Right atrium auricular region (tissue), 2 donors: Measurements from ENCODE around the gene BCAR1. TPM values are rescaled to one million over a fixed set of nuclear protein-coding genes. Genes with fewer than 3 reads are reported as not detected.
"Not testable (repeated sequence)": the region's sequence is repeated elsewhere in the genome, so short reads cannot be mapped to it uniquely, and the experiment has no call there.

Experiments used
- DNase-seq: peaks from one replicate; pipeline ENCODE4 v3.0.0-alpha.2; 2019; ENCODE audit warnings: low spot score
- H3K27ac ChIP-seq, 2 donors: fragments of 200-600 bp; sonication (generic); 1 replicate in 1 of 2; 2 replicates in 1 of 2; pipeline ENCODE4 v1.5.1; 2016 to 2019
- H3K27me3 ChIP-seq, 2 donors: fragments of 200-600 bp; sonication (generic); one replicate each; pipeline versions ENCODE4 v1.5.1 to v1.6.0; 2017 to 2019
- H3K36me3 ChIP-seq: fragments of 200-600 bp; sonication (generic); one replicate; pipeline ENCODE4 v1.5.1; 2016
- H3K4me1 ChIP-seq, 2 donors: fragments of 200-600 bp; sonication (generic); one replicate each; pipeline versions ENCODE4 v1.5.1 to v1.6.0; 2017 to 2019
- H3K4me3 ChIP-seq, 2 donors: fragments of 200-600 bp; sonication (generic); 1 replicate in 1 of 2; 2 replicates in 1 of 2; pipeline ENCODE4 v1.5.1; 2017 to 2019; ENCODE audit warnings: mild to moderate bottlenecking in 1 of 2, moderate library complexity in 1 of 2
- H3K9me3 ChIP-seq, 2 donors: fragments of 200-600 bp; sonication (generic); one replicate each; pipeline ENCODE4 v1.5.1; 2019
- CTCF ChIP-seq, 2 donors: fragments of 200-600 bp; sonication (generic); IDR thresholded peaks; one replicate each; pipeline ENCODE4 v1.5.1; 2019; ENCODE audit warnings: antibody characterized with exemption in 2 of 2
- total RNA-seq, 2 donors: library from RNA; depleted of rRNA; stranded (reverse); fragments of >200 nt; gene quantifications; one replicate each; pipeline ENCODE4 v1.1.0, GENCODE V29; 2016

BCAR1 gene
- total RNA-seq, 2 donors from 2014 or later = 58.0 to 88.2 TPM

- no peak for DNase-seq
These were observed 43.6 kb downstream of the BCAR1 start for GRCh38 chr16:75207831-75208230.

DNA sequence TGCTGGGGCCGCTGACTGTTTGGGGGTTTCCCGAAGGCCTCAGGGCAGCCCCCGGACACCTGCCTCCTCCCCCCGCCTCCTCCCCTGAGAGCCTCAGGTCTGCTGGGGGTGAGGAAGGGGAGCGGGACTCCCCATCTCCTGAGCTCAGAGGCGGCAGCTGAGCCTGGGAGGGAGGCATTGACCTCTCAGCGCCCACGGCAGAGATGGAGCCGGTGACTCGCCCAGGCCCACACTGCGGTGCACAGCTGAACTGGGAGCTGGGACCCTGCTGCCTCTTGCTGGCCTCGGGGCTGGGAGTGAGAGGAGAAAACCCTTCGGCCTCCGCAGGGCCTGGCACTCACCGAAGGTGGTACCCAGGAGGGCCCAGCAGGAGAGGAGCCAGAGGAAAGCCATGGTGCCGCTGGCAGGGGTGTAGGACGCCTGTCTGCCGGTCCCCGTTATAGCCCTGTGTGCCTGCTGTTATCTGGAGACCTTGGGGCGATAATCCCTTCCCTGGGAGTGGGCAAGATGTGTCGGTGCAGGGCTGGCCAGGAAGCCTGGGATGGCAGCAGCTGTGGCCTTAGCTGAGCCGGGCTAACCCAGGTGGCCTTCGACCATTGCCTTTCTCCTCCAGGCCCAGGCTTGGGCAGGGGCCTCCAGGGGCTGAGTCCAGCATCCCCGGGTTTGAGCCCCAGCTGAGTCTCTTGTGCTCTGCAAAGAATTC is 44.5 kb downstream of the BCAR1 start, which contains the start of gene CTRB2:
Gene CTRB2, minus strand, starts transcription at position 413 of the 703 bp plus-strand sequence. Its CDS starts 20 bp downstream, at position 393.
- Histone ChIP-seq H3K27ac (no peak within 1 kb of the TSS), H3K4me1 (peaks cover 0 to 10% of the 10 kb centered on the region in 2 donors), H3K36me3 (no peaks in the 10 kb centered on the region), H3K4me3 (no peak within 1 kb of the TSS), H3K27me3 (no peaks in the 10 kb centered on the region), H3K9me3 (no peaks in the 10 kb centered on the region)
- no peak for DNase-seq
- no peak for TF ChIP-seq CTCF (IDR thresholded peaks at IDR 0.05)

More at GRCh38 chr16:75207831-75208230, 43.6 kb downstream of the BCAR1 start:
- Histone ChIP-seq H3K9me3 (no peaks in the 10 kb centered on the region), H3K36me3 (no peaks in the 10 kb centered on the region), H3K27ac (no peak overlapping the region), H3K27me3 (no peaks in the 10 kb centered on the region), H3K4me1 (peaks cover 0 to 10% of the 10 kb centered on the region in 2 donors), H3K4me3 (no peak overlapping the region)
- TF ChIP-seq CTCF (IDR thresholded peaks at IDR 0.05) = no peak

- H3K27ac ChIP-seq, H3K9me3 ChIP-seq, H3K27me3 ChIP-seq, H3K4me3 ChIP-seq, H3K36me3 ChIP-seq, DNase-seq: not testable (repeated sequence)
- H3K4me1 ChIP-seq = peaks cover 0 to 10% of the 10 kb centered on the region in 2 donors
These were observed 45.3 kb downstream of the BCAR1 start for GRCh38 chr16:75205961-75206748.

DNA sequence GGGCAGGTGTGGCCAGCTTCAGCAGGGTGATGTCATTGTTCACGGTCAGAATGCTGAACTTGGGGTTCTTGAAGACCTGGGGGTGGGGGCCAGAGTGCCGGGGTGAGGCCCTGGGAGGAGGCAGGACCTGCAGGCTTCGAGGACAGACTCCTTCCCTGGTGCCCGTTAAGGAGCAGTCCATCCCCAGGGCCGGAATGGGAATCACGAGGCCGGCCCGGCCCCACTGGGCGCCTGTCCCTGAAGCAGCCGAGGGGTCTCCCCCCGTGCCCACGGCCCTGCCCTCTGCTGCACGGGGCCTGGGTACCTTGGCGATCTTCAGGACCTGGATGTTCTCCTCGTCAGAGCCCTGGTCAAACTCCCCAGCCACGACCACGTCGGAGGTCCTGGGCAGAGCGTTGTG is 46.0 kb downstream of the BCAR1 start:
- not testable (repeated sequence) for DNase-seq, H3K27ac ChIP-seq, H3K4me3 ChIP-seq, H3K36me3 ChIP-seq, H3K9me3 ChIP-seq, H3K27me3 ChIP-seq
- H3K4me1 ChIP-seq = peaks cover 0 to 16% of the 10 kb centered on the region in 2 donors

GRCh38 chr16:75204905-75205304 is 46.5 kb downstream of the BCAR1 start:
- H3K9me3 ChIP-seq, H3K27me3 ChIP-seq, DNase-seq, H3K27ac ChIP-seq, H3K36me3 ChIP-seq, H3K4me3 ChIP-seq: not testable (repeated sequence)
- peaks cover 0 to 16% of the 10 kb centered on the region in 2 donors for H3K4me1 ChIP-seq

DNA sequence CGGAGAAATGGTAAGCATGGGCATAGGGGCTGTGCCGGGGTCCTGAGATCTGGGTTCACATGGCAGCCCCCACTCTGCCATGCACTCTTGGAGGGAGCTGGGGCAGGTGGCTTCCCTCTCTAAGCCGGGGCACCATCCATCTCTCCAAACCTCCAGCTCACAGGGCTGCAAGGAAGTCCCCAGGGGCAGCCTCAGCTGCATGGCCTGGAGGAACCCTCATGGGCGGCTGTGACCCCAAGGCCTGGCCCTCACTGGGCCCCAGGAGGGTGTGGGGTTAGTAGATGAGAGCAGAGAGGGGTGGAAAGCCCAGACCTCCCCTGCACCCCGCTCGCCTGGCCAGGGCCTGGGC is 47.0 kb downstream of the BCAR1 start:
- TF ChIP-seq CTCF (IDR thresholded peaks at IDR 0.05) = no peak
- DNase-seq = no peak
- Histone ChIP-seq H3K27me3 (no peaks in the 10 kb centered on the region), H3K27ac (no peak overlapping the region), H3K9me3 (no peaks in the 10 kb centered on the region), H3K36me3 (no peaks in the 10 kb centered on the region), H3K4me1 (peaks cover 0 to 19% of the 10 kb centered on the region in 2 donors), H3K4me3 (no peak overlapping the region)

GRCh38 chr16:75203667-75204409 is 47.6 kb downstream of the BCAR1 start:
- no peak for TF ChIP-seq CTCF (IDR thresholded peaks at IDR 0.05)
- no peak overlapping the region for H3K27ac ChIP-seq
- DNase-seq = no peak

More at GRCh38 chr16:75203667-75204409, 47.6 kb downstream of the BCAR1 start:
- H3K36me3 ChIP-seq = no peaks in the 10 kb centered on the region
- H3K27me3 ChIP-seq = no peaks in the 10 kb centered on the region
- peaks cover 0 to 22% of the 10 kb centered on the region in 2 donors for H3K4me1 ChIP-seq
- no peak overlapping the region for H3K4me3 ChIP-seq
- no peaks in the 10 kb centered on the region for H3K9me3 ChIP-seq
